GM12892 (cell line): ENCODE results near the gene STAG1.

Experiments used
- POLR2A ChIP-seq: IDR thresholded peaks from 2 replicates; pipeline ENCODE4 v1.6.1; 2011; ENCODE audit warnings: low read depth, low read length, control low read depth
- TAF1 ChIP-seq: IDR thresholded peaks from 2 replicates; pipeline ENCODE4 v1.6.1; 2011; ENCODE audit warnings: low read depth, mild to moderate bottlenecking, control low read depth, low read length, borderline replicate concordance

GRCh38 chr3:136476280-136476679, 275.9 kb downstream of the STAG1 start:
- TF ChIP-seq POLR2A (no peak), TAF1 (no peak)
